Transverse colon (tissue), 3 donors: ENCODE data around the gene PCDHB4.

Source experiments
- CTCF ChIP-seq, 5 experiments: fragments of 200-600 bp in 3 of 5; fragments of 450-650 bp in 2 of 5; sonication (generic) in 3 of 5; IDR thresholded peaks; 1 replicate in 2 of 5; 2 replicates in 3 of 5; pipeline ENCODE4 v1.5.1; 2016 to 2017; ENCODE audit warnings: antibody characterized with exemption in 5 of 5, inconsistent platforms in 3 of 5, mild to moderate bottlenecking in 2 of 5, moderate library complexity in 1 of 5
- POLR2A ChIP-seq: fragments of 450-650 bp; IDR thresholded peaks from one replicate; pipeline ENCODE4 v1.6.1; 2016; ENCODE audit warnings: antibody characterized with exemption, mild to moderate bottlenecking, moderate library complexity

- peak in 2 of 5 experiments; percentile 14 to 16 for TF ChIP-seq CTCF (IDR thresholded peaks at IDR 0.05)
- no peak for TF ChIP-seq POLR2A
These were observed at the start of gene PCDHB4 for GRCh38 chr5:141121563-141121962.
